Naive B cell (primary cell): ENCODE results near the gene FBP1. TPM values are rescaled to one million over a fixed set of nuclear protein-coding genes. Genes with fewer than 3 reads are reported as not detected.

Experiments used
- polyA plus RNA-seq, 6 donors: library from polyadenylated mRNA; unstranded; fragments of 300-500 nt; fragmentation: Illumina TruSeq; gene quantifications; one replicate each; pipeline ENCODE4 v1.2.3, GENCODE V29; 2021; ENCODE audit warnings: low read depth in 6 of 6

The FBP1 gene
- polyA plus RNA-seq, 6 donors from 2014 or later = 4.2 to 6.5 (median 5.2) TPM

Other genes with a start within 250 kb of the FBP1 start
- gene PCAT7, start 84.4 kb downstream of the FBP1 start, polyA plus RNA-seq = not detected
- gene FBP2, start 45.7 kb downstream of the FBP1 start, polyA plus RNA-seq = not detected
- gene AOPEP, start 87.2 kb upstream of the FBP1 start, polyA plus RNA-seq = 10 to 100 TPM in 1 of 6 donors, 1 to 10 TPM in 5; 5.2 to 11.8 (median 8.2) TPM